A673 (cell line): ENCODE results near the gene SSTR4. TPM values are rescaled to one million over a fixed set of nuclear protein-coding genes. Genes with fewer than 3 reads are reported as not detected.

Experiments
- BruUV-seq: library from RNA; stranded (reverse); fragments of 400-500 nt; replicated peaks from 2 replicates; lab custom pipeline; 2021; lab: Mats Ljungman, UMichigan
- CTCF ChIA-PET: fragments of 300-600 bp; sonication (Branson Sonifier 250); formaldehyde crosslinking; loops from one replicate; lab custom pipeline; 2022; ENCODE audit warnings: antibody characterized with exemption; lab: Charles Lee
- POLR2A ChIA-PET: fragments of 300-600 bp; sonication (Branson Sonifier 250); formaldehyde crosslinking; loops from one replicate; lab custom pipeline; 2022; ENCODE audit warnings: antibody characterized with exemption; ENCODE audit not compliant: low non-redundant PET; lab: Charles Lee
- DNase-seq: peaks from one replicate; pipeline ENCODE4 v3.0.0-alpha.2; 2015; ENCODE audit warnings: low spot score
- H3K27ac ChIP-seq: fragments of 200-600 bp; sonication (generic); 2 replicates; pipeline ENCODE4 v1.5.1; 2016; ENCODE audit warnings: mixed run types, low read depth, mild to moderate bottlenecking, mixed read lengths, antibody characterized with exemption, low read length; ENCODE audit not compliant: poor library complexity, severe bottlenecking
- H3K27me3 ChIP-seq: fragments of 200-600 bp; sonication (generic); replicated peaks from 2 replicates; pipeline ENCODE4 v1.6.1; 2017; ENCODE audit warnings: mixed run types, low read depth, mild to moderate bottlenecking, mixed read lengths, antibody characterized with exemption, low read length; ENCODE audit not compliant: insufficient read depth, poor library complexity
- H3K36me3 ChIP-seq: fragments of 200-600 bp; sonication (generic); 2 replicates; pipeline ENCODE4 v1.6.1; 2016; ENCODE audit warnings: mixed run types, mild to moderate bottlenecking, mixed read lengths, antibody characterized with exemption, low read length; ENCODE audit not compliant: insufficient read depth, poor library complexity, severe bottlenecking
- H3K4me1 ChIP-seq: fragments of 200-600 bp; sonication (generic); 2 replicates; pipeline ENCODE4 v1.6.1; 2017; ENCODE audit warnings: mixed run types, mild to moderate bottlenecking, mixed read lengths, antibody characterized with exemption, low read length; ENCODE audit not compliant: insufficient read depth, poor library complexity, severe bottlenecking
- H3K4me3 ChIP-seq: fragments of 200-600 bp; sonication (generic); 2 replicates; pipeline ENCODE4 v1.5.1; 2016; ENCODE audit warnings: low read depth, mixed run types, mild to moderate bottlenecking, mixed read lengths, low read length; ENCODE audit not compliant: poor library complexity, severe bottlenecking
- H3K9me3 ChIP-seq: fragments of 200-600 bp; sonication (generic); 2 replicates; pipeline ENCODE4 v1.6.1; 2016; ENCODE audit warnings: mixed run types, low read depth, mild to moderate bottlenecking, mixed read lengths, antibody characterized with exemption, low read length; ENCODE audit not compliant: poor library complexity, severe bottlenecking
- CTCF ChIP-seq: fragments of 300-800, 200-600 bp; sonication (generic); conservative IDR thresholded peaks from 2 replicates; pipeline ENCODE4 v1.5.1; 2017; ENCODE audit warnings: low read depth, mild to moderate bottlenecking, antibody characterized with exemption, low read length, moderate library complexity, mixed read lengths
- EZH2 ChIP-seq: fragments of 200-600 bp; sonication (generic); IDR thresholded peaks from 2 replicates; pipeline ENCODE4 v1.6.1; 2017; ENCODE audit warnings: borderline replicate concordance, low read depth, mild to moderate bottlenecking, mixed read lengths, antibody characterized with exemption, low read length; ENCODE audit not compliant: poor library complexity, severe bottlenecking
- intact Hi-C: fragments of 100-400 bp; cut with micrococcal nuclease; formaldehyde crosslinking; loops from one replicate; pipeline ENCODE4 v1.10.0; 2022; ENCODE audit not compliant: unreplicated experiment
- total RNA-seq: library from RNA; stranded (reverse); gene quantifications from 2 replicates; pipeline ENCODE4 v1.2.3, GENCODE V29; 2021

SSTR4 gene
- total RNA-seq, 1 experiment from 2014 or later: not detected

DNA sequence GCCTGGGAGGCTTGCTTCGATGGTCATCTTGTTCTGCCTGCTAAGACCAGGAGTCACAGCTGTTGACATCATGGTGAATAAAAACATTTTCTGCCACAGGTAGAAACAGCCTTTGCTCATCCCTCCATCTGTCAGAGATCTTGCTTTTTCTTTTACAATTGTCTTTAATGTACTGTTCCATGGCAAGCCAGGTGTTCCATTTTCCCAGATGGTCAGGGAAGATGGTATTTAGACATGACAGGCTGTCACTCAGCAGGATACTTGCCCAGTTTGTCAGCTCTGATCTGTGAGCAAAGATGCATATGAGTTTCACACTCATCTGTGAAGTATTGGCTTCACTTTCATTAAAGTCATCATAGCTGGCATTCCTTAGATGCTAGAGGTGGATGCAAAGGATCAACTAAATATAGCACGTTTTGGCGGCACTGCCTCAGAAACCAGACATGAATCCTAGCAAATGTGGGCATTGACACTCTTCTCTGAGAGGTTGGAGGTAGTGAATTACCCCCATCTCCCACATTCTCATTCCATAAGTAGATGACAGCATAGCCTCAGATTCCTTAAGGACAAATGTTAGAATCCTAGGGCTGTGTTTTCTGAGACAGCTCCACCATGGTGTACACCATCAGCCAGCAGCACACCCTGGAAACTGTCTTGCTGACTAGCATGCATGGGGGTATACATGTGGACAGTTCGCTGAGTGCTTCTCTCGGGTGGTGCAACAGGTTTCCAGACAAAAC, 4.2 kb downstream of the SSTR4 start:
- H3K27ac ChIP-seq: no peak overlapping the region
- H3K4me3 ChIP-seq: no peak overlapping the region
- ChIA-PET POLR2A (no interaction called here), CTCF (no interaction called here)
- no peaks in the 10 kb centered on the region for H3K9me3 ChIP-seq
- no peaks in the 10 kb centered on the region for H3K4me1 ChIP-seq
- peaks cover 74% of the 10 kb centered on the region for H3K27me3 ChIP-seq
- H3K36me3 ChIP-seq: no peaks in the 10 kb centered on the region
- intact Hi-C loops: no loop called here
- TF ChIP-seq CTCF (no peak), EZH2 (no peak)
- no TSS peak for BruUV-seq
- no peak for DNase-seq

GRCh38 chr20:23039885-23040508, 4.9 kb downstream of the SSTR4 start:
- Histone ChIP-seq H3K4me1 (no peaks in the 10 kb centered on the region), H3K4me3 (no peak overlapping the region), H3K27ac (no peak overlapping the region), H3K27me3 (peaks cover 70% of the 10 kb centered on the region), H3K9me3 (no peaks in the 10 kb centered on the region), H3K36me3 (no peaks in the 10 kb centered on the region)
- intact Hi-C loops: no loop called here
- ChIA-PET CTCF (no interaction called here), POLR2A (no interaction called here)
- TF ChIP-seq CTCF (no peak), EZH2 (no peak)
- BruUV-seq: no TSS peak
- no peak for DNase-seq

DNA sequence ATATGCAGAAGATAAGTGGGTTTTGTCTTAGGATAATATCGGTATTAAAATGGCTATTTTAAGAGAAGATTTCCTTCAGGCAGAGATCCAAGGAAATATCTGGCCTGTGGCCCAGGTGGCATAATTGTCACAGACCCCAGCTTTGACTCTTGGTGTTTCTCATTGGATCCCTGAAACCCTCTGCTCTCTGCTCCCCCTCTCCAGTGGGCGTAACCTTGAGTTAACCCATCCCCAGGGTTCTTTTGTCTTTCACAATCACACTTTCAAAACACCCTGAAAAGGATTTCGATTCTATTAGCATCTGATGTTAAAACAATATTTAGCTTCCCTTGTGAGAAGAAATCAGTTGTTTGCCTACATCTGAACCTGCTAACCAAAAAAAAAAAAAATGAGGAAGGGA, 7.2 kb downstream of the SSTR4 start:
- no peak for DNase-seq
- Histone ChIP-seq H3K4me1 (no peaks in the 10 kb centered on the region), H3K9me3 (no peaks in the 10 kb centered on the region), H3K27me3 (peaks cover 85% of the 10 kb centered on the region), H3K36me3 (no peaks in the 10 kb centered on the region), H3K4me3 (no peak overlapping the region), H3K27ac (no peak overlapping the region)
- CTCF ChIA-PET: interaction anchor here (0.6 kb wide), 1 partner anchor 741 kb away, joined by 3 read pairs; no protein-coding TSS in a partner anchor
- TF ChIP-seq EZH2 (no peak), CTCF (no peak)
- POLR2A ChIA-PET: interaction anchor here (0.7 kb wide), 1 partner anchor 111 kb away, joined by 9 read pairs; no protein-coding TSS in a partner anchor
- intact Hi-C loops: no loop called here
- no TSS peak for BruUV-seq
